HCT116 (cell line): Measurements from ENCODE around the gene EIF2AK2.

ENCODE experiments used
- CEBPB ChIP-seq: IDR thresholded peaks from 2 replicates; pipeline ENCODE4 v1.6.1; 2012; ENCODE audit warnings: low read depth
- EGR1 ChIP-seq: IDR thresholded peaks from 2 replicates; pipeline ENCODE4 v1.6.1; 2012; ENCODE audit warnings: low read depth
- EZH2 ChIP-seq: fragments of 200-600 bp; sonication (generic); IDR thresholded peaks from 2 replicates; pipeline ENCODE4 v1.6.1; 2017; ENCODE audit warnings: antibody characterized with exemption, mixed run types
- FOSL1 ChIP-seq: IDR thresholded peaks from 2 replicates; pipeline ENCODE4 v1.6.1; 2012; ENCODE audit warnings: low read depth
- POLR2A ChIP-seq: IDR thresholded peaks from 2 replicates; pipeline ENCODE4 v1.7.0; 2011; ENCODE audit warnings: borderline replicate concordance; ENCODE audit not compliant: insufficient read depth, insufficient read length; ENCODE audit errors: extremely low read depth
- POLR2AphosphoS5 ChIP-seq: IDR thresholded peaks from 2 replicates; pipeline ENCODE4 v1.6.1; 2011; ENCODE audit warnings: mild to moderate bottlenecking, low read depth, low read length, moderate library complexity
- YY1 ChIP-seq: IDR thresholded peaks from 2 replicates; pipeline ENCODE4 v1.6.1; 2011; ENCODE audit warnings: low read length, low read depth, moderate library complexity, mild to moderate bottlenecking; ENCODE audit not compliant: insufficient replicate concordance; ENCODE audit errors: extremely low read depth
- ZNF274 ChIP-seq: fragments of 200-500 bp; sonication (Bioruptor generic); IDR thresholded peaks from 2 replicates; pipeline ENCODE4 v1.6.1; 2014; ENCODE audit warnings: mild to moderate bottlenecking, low read depth, low read length, inconsistent platforms
- TF ChIP-seq, protein P1 (sequence below): IDR thresholded peaks from 2 replicates; pipeline ENCODE4 v1.6.1; 2012
- TF ChIP-seq, protein P2 (sequence below), 3 experiments: fragments of 200-600 bp in 1 of 3; sonication (generic) in 1 of 3; IDR thresholded peaks in 2 of 3; conservative IDR thresholded peaks in 1 of 3; 2 replicates each; pipeline ENCODE4 v1.5.1; 2012 to 2017; ENCODE audit warnings: low read depth in 2 of 3, low read length in 2 of 3, antibody characterized with exemption in 1 of 3, borderline replicate concordance in 1 of 3, control low read depth in 1 of 3, mild to moderate bottlenecking in 1 of 3, mixed read lengths in 1 of 3, mixed run types in 1 of 3, moderate library complexity in 1 of 3; ENCODE audit not compliant: insufficient read depth in 1 of 3
- TF ChIP-seq, protein P3 (sequence below): IDR thresholded peaks from 2 replicates; pipeline ENCODE4 v1.6.1; 2012
- TF ChIP-seq, protein P4 (sequence below): IDR thresholded peaks from 2 replicates; pipeline ENCODE4 v1.6.1; 2012; ENCODE audit warnings: low read depth

DNA sequence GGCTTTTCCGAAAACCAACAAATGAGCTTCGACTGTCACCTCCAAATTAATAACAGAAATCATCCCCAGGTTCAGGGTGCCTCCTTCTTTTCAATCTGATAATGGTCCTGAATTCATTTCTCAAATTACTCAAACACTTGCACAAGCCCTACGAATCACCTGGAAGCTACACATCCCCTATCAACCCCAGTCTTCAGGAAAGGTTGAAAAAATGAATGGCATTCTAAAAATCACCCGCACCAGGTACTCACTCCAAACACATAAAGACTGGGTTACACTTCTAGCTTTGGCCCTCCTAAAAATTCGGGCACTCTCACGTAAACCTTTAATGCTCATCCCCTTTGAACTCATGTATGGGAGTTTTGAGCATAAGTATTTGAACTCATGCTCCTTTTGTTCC is 23.9 kb downstream of the EIF2AK2 start:
- no peak for TF ChIP-seq YY1
- TF ChIP-seq, protein P1, sequence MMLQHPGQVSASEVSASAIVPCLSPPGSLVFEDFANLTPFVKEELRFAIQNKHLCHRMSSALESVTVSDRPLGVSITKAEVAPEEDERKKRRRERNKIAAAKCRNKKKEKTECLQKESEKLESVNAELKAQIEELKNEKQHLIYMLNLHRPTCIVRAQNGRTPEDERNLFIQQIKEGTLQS, result no peak
- TF ChIP-seq, protein P2, sequence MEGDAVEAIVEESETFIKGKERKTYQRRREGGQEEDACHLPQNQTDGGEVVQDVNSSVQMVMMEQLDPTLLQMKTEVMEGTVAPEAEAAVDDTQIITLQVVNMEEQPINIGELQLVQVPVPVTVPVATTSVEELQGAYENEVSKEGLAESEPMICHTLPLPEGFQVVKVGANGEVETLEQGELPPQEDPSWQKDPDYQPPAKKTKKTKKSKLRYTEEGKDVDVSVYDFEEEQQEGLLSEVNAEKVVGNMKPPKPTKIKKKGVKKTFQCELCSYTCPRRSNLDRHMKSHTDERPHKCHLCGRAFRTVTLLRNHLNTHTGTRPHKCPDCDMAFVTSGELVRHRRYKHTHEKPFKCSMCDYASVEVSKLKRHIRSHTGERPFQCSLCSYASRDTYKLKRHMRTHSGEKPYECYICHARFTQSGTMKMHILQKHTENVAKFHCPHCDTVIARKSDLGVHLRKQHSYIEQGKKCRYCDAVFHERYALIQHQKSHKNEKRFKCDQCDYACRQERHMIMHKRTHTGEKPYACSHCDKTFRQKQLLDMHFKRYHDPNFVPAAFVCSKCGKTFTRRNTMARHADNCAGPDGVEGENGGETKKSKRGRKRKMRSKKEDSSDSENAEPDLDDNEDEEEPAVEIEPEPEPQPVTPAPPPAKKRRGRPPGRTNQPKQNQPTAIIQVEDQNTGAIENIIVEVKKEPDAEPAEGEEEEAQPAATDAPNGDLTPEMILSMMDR (IDR thresholded peaks at IDR 0.05 in 2 of 3, conservative IDR thresholded peaks at IDR 0.05 in 1 of 3; ENCODE audit: borderline replicate concordance in 1 of 3, insufficient read depth in 1 of 3, low read depth in 2 of 3, low read length in 2 of 3), result no peak
- no peak for TF ChIP-seq POLR2A
- TF ChIP-seq POLR2AphosphoS5, result no peak
- no peak for TF ChIP-seq EZH2
- TF ChIP-seq ZNF274, result no peak
- TF ChIP-seq, protein P3, sequence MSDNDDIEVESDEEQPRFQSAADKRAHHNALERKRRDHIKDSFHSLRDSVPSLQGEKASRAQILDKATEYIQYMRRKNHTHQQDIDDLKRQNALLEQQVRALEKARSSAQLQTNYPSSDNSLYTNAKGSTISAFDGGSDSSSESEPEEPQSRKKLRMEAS, result no peak
- no peak for TF ChIP-seq EGR1
- TF ChIP-seq FOSL1, result no peak
- TF ChIP-seq, protein P4, sequence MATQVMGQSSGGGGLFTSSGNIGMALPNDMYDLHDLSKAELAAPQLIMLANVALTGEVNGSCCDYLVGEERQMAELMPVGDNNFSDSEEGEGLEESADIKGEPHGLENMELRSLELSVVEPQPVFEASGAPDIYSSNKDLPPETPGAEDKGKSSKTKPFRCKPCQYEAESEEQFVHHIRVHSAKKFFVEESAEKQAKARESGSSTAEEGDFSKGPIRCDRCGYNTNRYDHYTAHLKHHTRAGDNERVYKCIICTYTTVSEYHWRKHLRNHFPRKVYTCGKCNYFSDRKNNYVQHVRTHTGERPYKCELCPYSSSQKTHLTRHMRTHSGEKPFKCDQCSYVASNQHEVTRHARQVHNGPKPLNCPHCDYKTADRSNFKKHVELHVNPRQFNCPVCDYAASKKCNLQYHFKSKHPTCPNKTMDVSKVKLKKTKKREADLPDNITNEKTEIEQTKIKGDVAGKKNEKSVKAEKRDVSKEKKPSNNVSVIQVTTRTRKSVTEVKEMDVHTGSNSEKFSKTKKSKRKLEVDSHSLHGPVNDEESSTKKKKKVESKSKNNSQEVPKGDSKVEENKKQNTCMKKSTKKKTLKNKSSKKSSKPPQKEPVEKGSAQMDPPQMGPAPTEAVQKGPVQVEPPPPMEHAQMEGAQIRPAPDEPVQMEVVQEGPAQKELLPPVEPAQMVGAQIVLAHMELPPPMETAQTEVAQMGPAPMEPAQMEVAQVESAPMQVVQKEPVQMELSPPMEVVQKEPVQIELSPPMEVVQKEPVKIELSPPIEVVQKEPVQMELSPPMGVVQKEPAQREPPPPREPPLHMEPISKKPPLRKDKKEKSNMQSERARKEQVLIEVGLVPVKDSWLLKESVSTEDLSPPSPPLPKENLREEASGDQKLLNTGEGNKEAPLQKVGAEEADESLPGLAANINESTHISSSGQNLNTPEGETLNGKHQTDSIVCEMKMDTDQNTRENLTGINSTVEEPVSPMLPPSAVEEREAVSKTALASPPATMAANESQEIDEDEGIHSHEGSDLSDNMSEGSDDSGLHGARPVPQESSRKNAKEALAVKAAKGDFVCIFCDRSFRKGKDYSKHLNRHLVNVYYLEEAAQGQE, result no peak
- TF ChIP-seq CEBPB, result no peak
